ENCODE measurements around the gene ZNF469. TPM values are rescaled to one million over a fixed set of nuclear protein-coding genes. Genes with fewer than 3 reads are reported as not detected.

Gene ZNF469
- polyA plus RNA-seq, 1 donor from 2014 or later, result not detected

DNA sequence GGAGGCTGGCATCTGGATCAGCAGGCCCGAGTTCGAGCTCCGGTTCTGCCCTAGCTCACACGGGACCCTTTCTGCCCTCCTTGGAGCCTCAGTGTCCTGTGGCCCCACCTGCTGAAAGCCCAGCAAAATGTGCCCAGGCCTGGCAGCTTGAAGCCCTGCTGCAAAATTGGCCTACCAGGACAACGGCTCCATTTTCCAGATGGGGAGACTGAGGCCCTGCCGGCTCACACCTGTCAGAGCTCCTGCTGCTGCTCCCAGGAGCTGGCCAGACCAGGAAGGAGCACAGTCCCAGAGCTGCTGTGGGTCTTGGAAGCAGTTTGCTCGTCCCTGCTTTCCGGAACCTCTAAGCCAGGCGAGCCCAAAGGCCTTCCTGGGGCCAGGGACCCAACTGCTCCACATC lies 17.4 kb downstream of the ZNF469 start:
- H2AFZ ChIP-seq (ENCODE audit: low read depth, low read length), result no peak overlapping the region
- no peaks in the 10 kb centered on the region for H3K9me3 ChIP-seq (ENCODE audit: low read length)
- no peaks in the 10 kb centered on the region for H3K9me2 ChIP-seq (ENCODE audit: insufficient read depth, low read length)
- no peak overlapping the region for H3K27ac ChIP-seq (ENCODE audit: low read length)
- no peaks in the 10 kb centered on the region for H3K27me3 ChIP-seq (ENCODE audit: insufficient read depth, low read depth, low read length)
- no peak overlapping the region for H3K4me2 ChIP-seq (ENCODE audit: low read length)
- no peak overlapping the region for H3K9ac ChIP-seq (ENCODE audit: low read length)
- no peaks in the 10 kb centered on the region for H3K79me2 ChIP-seq (replicated peaks; ENCODE audit: insufficient read depth, low read length)
- no peak overlapping the region for H3K4me3 ChIP-seq (ENCODE audit: low read length)
- no peaks in the 10 kb centered on the region for H3K36me3 ChIP-seq (ENCODE audit: insufficient read depth, low read length)
- no peaks in the 10 kb centered on the region for H3F3A ChIP-seq (ENCODE audit: insufficient read depth, low read length, poor library complexity, severe bottlenecking)
- TF ChIP-seq, protein P1, sequence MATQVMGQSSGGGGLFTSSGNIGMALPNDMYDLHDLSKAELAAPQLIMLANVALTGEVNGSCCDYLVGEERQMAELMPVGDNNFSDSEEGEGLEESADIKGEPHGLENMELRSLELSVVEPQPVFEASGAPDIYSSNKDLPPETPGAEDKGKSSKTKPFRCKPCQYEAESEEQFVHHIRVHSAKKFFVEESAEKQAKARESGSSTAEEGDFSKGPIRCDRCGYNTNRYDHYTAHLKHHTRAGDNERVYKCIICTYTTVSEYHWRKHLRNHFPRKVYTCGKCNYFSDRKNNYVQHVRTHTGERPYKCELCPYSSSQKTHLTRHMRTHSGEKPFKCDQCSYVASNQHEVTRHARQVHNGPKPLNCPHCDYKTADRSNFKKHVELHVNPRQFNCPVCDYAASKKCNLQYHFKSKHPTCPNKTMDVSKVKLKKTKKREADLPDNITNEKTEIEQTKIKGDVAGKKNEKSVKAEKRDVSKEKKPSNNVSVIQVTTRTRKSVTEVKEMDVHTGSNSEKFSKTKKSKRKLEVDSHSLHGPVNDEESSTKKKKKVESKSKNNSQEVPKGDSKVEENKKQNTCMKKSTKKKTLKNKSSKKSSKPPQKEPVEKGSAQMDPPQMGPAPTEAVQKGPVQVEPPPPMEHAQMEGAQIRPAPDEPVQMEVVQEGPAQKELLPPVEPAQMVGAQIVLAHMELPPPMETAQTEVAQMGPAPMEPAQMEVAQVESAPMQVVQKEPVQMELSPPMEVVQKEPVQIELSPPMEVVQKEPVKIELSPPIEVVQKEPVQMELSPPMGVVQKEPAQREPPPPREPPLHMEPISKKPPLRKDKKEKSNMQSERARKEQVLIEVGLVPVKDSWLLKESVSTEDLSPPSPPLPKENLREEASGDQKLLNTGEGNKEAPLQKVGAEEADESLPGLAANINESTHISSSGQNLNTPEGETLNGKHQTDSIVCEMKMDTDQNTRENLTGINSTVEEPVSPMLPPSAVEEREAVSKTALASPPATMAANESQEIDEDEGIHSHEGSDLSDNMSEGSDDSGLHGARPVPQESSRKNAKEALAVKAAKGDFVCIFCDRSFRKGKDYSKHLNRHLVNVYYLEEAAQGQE (IDR thresholded peaks at IDR 0.05; ENCODE audit: borderline replicate concordance), result no peak
- no peak for TF ChIP-seq EP300 (conservative IDR thresholded peaks at IDR 0.05; ENCODE audit: poor library complexity, severe bottlenecking)
- TF ChIP-seq SMC3 (conservative IDR thresholded peaks at IDR 0.05; ENCODE audit: poor library complexity), result no peak
- TF ChIP-seq EZH2 (IDR thresholded peaks at IDR 0.05; ENCODE audit: borderline replicate concordance, insufficient read depth, low read length, poor library complexity, severe bottlenecking), result no peak
- no peak for TF ChIP-seq MXI1 (conservative IDR thresholded peaks at IDR 0.05; ENCODE audit: poor library complexity, severe bottlenecking)
- no peak for TF ChIP-seq RAD21 (conservative IDR thresholded peaks at IDR 0.05)
- no peak for TF ChIP-seq POLR2AphosphoS5 (IDR thresholded peaks at IDR 0.05)
- TF ChIP-seq, protein P2, sequence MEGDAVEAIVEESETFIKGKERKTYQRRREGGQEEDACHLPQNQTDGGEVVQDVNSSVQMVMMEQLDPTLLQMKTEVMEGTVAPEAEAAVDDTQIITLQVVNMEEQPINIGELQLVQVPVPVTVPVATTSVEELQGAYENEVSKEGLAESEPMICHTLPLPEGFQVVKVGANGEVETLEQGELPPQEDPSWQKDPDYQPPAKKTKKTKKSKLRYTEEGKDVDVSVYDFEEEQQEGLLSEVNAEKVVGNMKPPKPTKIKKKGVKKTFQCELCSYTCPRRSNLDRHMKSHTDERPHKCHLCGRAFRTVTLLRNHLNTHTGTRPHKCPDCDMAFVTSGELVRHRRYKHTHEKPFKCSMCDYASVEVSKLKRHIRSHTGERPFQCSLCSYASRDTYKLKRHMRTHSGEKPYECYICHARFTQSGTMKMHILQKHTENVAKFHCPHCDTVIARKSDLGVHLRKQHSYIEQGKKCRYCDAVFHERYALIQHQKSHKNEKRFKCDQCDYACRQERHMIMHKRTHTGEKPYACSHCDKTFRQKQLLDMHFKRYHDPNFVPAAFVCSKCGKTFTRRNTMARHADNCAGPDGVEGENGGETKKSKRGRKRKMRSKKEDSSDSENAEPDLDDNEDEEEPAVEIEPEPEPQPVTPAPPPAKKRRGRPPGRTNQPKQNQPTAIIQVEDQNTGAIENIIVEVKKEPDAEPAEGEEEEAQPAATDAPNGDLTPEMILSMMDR (IDR thresholded peaks at IDR 0.05; ENCODE audit: poor library complexity, severe bottlenecking), result no peak
- H4K20me1 ChIP-seq (ENCODE audit: insufficient read depth), result no peaks in the 10 kb centered on the region

DNA sequence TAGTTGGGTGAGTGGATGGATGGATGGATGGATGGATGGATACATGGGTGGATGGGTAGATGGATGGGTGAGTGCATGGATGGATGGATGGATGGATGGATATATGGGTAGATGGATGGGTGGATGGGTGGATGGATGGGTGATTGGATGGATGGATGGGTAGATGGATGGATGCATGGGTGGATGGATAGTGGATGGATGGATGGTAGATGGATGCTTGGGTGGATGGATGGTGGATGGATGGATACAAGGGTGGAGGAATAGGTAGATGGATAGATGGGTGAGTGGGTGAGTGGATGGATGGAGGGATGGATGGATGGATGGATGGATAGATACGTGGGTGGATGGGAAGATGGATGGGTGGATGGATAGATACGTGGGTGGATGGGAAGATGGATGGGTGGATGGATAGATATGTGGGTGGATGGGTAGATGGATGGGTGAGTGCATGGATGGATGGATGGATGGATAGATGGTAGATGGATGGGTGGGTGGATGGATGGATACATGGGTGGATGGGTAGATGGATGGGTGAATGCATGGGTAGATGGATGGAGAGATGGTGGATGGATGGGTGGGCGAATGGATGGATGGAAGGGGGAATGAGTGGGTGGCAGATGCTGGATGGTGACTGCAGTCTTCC lies 19.0 kb downstream of the ZNF469 start:
- Histone ChIP-seq H3K4me2 (ENCODE audit: low read length) (no peak overlapping the region), H3K36me3 (ENCODE audit: insufficient read depth, low read length) (no peaks in the 10 kb centered on the region), H3K4me3 (ENCODE audit: low read length) (no peak overlapping the region), H3K9me3 (ENCODE audit: low read length) (no peaks in the 10 kb centered on the region), H3K27ac (ENCODE audit: low read length) (no peak overlapping the region), H3K27me3 (ENCODE audit: insufficient read depth, low read depth, low read length) (no peaks in the 10 kb centered on the region), H2AFZ (ENCODE audit: low read depth, low read length) (no peak overlapping the region), H3K79me2 (replicated peaks; ENCODE audit: insufficient read depth, low read length) (no peaks in the 10 kb centered on the region), H3K9me2 (ENCODE audit: insufficient read depth, low read length) (no peaks in the 10 kb centered on the region), H3F3A (ENCODE audit: insufficient read depth, low read length, poor library complexity, severe bottlenecking) (no peaks in the 10 kb centered on the region), H4K20me1 (ENCODE audit: insufficient read depth) (no peaks in the 10 kb centered on the region), H3K9ac (ENCODE audit: low read length) (no peak overlapping the region)
- no peak for TF ChIP-seq EP300 (conservative IDR thresholded peaks at IDR 0.05; ENCODE audit: poor library complexity, severe bottlenecking)
- TF ChIP-seq TAF1 (IDR thresholded peaks at IDR 0.05; ENCODE audit: low read depth), result no peak
- no peak for TF ChIP-seq EZH2 (IDR thresholded peaks at IDR 0.05; ENCODE audit: borderline replicate concordance, insufficient read depth, low read length, poor library complexity, severe bottlenecking)
- TF ChIP-seq SMC3 (conservative IDR thresholded peaks at IDR 0.05; ENCODE audit: poor library complexity), result no peak
- no peak for TF ChIP-seq POLR2AphosphoS5 (IDR thresholded peaks at IDR 0.05)
- TF ChIP-seq, protein P2 (IDR thresholded peaks at IDR 0.05; ENCODE audit: poor library complexity, severe bottlenecking), result no peak
- no peak for TF ChIP-seq RAD21 (conservative IDR thresholded peaks at IDR 0.05)
- no peak for TF ChIP-seq MXI1 (conservative IDR thresholded peaks at IDR 0.05; ENCODE audit: poor library complexity, severe bottlenecking)
- TF ChIP-seq, protein P1 (IDR thresholded peaks at IDR 0.05; ENCODE audit: borderline replicate concordance), result no peak

Data from neural cell (in vitro differentiated cells).